Mucosa of gallbladder (tissue), 1 donor: Measurements from ENCODE around the gene SLC25A19. TPM values are rescaled to one million over a fixed set of nuclear protein-coding genes. Genes with fewer than 3 reads are reported as not detected.
A peak's percentile ranks its signal among the peaks of the same experiment; 100 is the strongest.
"Not testable (repeated sequence)": the region's sequence is repeated elsewhere in the genome, so short reads cannot be mapped to it uniquely, and the experiment has no call there.

ENCODE experiments used
- DNase-seq: peaks from one replicate; pipeline ENCODE4 v3.0.0-alpha.2; 2020; ENCODE audit warnings: low spot score
- total RNA-seq: library from RNA; stranded (reverse); gene quantifications from one replicate; pipeline ENCODE4 v1.2.1, GENCODE V29; 2021
- donor health status: DM: no; HTN: no; CAD: no.

Gene SLC25A19
- total RNA-seq, 1 donor from 2014 or later = 17.0 TPM

DNA sequence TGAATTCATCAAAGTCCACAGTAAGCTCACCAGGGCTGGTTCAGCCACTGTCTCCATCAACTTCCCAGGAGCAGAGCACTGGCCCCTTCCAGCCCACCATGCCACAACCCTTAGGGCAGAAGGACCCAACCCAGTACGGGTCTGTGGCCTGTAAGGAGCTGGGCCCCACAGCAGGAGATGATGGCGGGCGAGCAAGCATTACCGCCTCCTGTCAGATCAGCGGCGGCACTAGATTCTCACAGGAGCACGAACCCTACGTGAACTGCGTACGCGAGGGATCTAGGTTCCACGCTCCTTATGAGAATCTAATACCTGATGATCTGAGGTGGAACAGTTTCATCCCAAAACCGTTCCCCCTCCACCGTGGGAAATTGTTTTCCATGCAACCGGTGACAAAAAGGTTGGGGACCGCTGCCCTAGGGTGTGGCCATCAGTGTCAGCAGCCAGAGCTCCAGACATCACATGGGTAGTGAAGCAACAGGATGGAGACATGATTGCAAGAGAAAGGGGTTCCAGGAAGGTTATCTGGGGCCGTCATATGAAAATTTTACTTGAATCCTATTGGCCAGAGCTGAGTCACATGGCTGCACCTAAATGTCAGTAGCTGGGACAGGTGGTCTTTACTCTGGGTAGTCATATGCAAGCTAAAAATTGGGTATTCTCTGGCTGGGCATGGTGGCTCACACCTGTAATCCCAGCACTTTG lies 12.4 kb upstream of the SLC25A19 start:
- no peak for DNase-seq

GRCh38 chr17:75301049-75301448 lies 11.8 kb upstream of the SLC25A19 start:
- DNase-seq = no peak

DNA sequence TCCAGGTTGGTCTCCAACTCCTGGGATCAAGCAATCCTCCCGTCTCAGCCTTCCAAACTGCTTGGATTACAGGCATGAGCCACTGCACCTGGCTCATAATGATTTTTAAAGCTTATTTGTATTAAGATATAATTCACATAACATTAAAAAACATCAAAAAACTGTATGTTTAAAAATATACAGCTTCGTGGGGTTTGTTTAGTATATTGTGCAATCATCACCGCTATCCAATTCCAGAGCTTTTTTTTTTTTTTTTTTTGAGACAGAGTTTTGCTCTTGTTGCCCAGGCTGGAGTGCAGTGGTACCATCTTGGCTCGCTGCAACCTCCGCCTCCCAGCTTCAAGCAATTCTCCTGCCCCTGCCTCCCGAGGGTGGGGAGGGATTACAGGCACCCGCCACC lies 11.0 kb upstream of the SLC25A19 start:
- no peak for DNase-seq

GRCh38 chr17:75295201-75296158 lies 6.2 kb upstream of the SLC25A19 start:
- no peak for DNase-seq

DNA sequence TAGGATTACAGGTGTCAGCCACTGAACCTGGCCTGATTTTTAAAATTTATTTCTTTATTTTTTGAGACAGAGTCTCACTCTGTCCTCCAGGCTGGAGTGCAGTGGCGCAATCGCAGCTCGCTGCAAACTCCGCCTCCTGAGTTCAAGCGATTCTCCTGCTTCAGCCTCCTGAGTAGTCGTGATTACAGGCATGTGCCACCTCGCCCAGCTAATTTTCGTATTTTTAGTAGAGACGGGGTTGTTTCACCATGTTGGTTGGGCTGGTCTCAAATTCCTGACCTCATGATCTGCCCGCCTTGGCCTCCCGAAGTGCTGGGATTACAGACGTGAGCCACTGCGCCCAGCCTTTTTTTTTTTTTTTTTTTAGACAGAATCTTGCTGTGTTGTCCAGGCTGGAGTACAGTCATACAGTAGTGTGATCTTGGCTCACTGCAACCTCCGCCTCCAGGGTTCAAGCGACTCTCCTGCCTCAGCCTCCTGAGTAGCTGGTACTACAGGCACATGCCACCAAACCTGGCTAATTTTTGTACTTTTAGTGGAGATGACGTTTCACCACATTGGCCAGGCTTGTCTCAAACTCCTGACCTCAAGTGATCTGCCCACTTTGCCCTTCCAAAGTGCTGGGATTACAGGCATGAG lies 3.7 kb upstream of the SLC25A19 start:
- DNase-seq = not testable (repeated sequence)

DNA sequence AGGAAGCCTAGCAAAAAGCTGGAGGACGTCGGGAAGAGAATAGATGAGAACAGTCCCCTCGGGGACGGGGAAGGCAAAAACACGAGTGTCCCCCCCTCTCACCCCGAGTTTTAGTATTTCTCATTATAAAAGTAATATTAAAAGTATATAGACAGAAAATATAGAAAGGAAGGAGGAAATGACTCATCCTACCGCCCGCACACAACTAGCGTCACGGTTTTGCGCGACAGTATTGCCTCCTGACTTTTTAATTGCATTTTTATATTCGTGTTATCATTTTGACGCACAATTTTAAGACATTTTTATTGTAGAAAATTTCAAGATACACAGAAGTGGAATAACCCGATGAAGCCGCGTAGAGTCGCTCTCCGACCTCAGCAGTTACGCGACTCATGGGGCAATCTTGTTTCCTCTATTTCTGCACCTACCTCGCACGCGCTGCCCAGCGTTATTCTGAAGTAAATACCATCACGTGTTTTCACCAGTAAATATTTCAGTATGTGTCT lies 652 bp upstream of the SLC25A19 start:
- peak; percentile 64 for DNase-seq

DNA sequence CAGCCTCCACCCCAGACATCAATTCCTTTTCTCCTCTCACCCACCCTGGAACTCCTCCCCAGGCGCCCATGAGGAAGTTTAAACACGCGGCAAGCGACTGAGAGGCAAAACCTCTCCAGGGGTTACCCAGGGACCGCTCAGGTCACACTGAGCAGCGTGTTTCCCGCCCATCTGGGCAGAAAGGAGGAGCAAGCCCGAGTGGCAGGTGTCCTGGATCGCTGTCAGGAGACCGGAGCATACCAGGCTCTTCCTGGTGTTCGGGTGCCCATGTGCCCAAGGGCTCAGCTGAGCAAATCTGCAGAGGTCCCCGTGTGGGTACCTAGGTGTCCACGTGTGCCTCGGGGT lies 491 bp downstream of the SLC25A19 start:
- DNase-seq = no peak

GRCh38 chr17:75288359-75288758 lies 874 bp downstream of the SLC25A19 start:
- no peak for DNase-seq

GRCh38 chr17:75287221-75287620 lies 2.0 kb downstream of the SLC25A19 start:
- DNase-seq = no peak

- no peak for DNase-seq
These were observed 4.1 kb downstream of the SLC25A19 start for GRCh38 chr17:75285123-75285522.

DNA sequence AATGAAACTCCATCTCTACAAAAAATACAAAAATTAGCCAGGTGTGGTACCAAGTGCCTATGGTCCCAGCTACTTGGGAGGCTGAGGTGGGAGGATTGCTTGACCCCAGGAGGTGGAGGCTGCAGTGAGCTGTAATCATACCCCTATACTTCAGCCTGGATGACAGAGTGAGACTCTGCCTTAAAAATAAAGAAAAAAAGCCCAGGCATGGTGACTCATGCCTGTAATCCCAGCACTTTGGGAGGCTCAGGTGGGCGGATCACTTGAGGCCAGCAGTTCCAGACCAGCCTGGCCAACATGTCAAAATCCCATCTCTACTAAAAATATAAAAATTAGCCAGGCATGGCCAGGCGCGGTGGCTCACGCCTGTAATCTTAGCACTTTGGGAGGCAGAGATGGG lies 9.0 kb downstream of the SLC25A19 start:
- DNase-seq = not testable (repeated sequence)

GRCh38 chr17:75277664-75278071 lies 11.6 kb downstream of the SLC25A19 start:
- DNase-seq = no peak

DNA sequence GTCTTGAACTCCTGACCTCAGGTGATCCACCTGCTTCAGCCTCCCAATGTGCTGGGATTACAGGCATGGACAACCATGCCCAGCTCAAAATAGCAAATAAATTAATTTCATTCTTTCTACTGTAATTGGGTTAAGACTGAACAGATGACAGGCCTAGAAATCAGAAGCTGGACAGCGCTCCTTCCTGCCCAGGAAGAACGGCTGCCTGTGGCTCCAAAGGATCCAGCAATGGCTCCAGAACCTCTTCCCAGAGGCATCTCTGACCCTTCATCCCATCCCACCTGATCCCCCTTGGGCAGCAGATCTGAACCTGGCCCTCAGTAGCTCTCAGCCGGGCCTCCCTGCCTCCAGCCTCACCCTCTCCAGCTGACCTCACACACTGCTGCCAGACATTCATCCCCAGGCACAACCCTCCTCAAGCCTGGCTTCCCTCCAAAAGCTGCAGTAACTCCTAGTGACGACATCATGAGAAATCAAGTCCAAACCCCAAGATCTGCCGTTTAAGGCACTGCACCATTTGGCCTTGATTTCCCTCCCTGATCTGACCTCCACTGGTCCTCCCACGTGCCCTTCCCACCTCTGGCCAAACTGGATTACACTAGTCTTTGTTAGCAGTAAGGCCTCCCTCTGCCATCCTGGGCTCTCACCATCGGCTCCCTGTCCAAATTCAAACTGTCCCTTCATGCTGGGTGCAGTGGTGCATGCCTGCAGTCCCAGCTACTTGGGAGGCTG lies 15.1 kb downstream of the SLC25A19 start:
- DNase-seq = no peak

GRCh38 chr17:75272848-75273184 lies 16.4 kb downstream of the SLC25A19 start:
- no peak for DNase-seq

DNA sequence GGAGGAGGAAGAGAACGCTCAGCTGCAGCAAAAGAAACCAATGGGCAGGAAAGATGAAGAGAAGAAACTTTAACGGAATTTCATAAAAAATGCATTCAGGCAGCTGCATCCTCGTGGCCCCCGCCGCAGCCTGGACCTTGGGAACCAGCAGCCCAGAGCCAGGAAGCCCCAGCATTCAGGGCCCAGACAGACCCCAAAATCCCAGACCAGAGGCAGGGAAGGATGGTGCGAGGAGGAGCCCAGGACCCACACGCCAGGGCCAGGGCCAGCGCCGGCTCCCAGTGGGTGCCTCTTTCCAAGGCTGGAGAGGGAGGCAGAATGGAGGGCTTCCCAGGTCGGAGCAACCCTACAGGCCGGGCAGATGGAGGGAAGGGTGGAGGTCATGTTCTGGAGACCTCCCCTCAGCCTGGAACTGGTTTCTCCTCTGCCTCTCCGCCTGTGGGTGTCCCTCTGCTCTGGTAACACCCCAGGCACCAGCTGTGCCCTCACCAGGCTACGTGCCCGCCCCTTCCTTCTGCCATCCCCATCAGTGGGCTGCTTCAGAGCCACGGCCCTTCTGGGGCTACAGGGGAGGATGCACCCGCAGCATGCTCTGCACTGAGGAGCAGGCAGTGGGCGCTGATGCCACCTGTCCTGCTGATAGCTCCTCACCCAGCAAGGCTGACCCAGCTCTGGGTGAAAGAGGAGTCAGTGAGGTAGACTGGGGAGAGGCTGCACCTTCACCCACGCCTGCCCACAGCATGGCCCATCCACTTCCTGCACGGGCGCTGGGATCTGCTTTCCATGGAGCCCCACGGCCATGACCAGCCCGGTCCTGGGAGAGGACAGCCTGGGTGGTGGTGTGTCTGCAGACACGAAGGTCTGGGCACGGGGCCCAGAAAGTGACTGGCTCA lies 17.0 kb downstream of the SLC25A19 start:
- no peak for DNase-seq

GRCh38 chr17:75271233-75271954 lies 17.8 kb downstream of the SLC25A19 start:
- peak; percentile 73 for DNase-seq

DNA sequence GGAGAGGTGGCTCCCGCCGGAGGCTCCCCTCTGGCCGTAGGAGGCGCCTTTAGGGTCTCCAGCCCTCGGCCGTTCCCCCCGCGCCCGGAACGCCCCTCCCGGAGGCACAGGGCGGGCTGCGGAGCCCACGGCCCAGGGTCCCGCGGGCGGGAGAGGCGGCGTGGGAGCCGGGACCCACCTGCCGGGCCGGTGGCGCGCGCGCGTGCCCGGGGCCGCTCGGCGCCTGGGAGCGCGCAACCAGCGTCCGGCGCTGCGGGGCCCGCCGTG lies 18.3 kb downstream of the SLC25A19 start, which contains the start of gene MIF4GD:
Gene MIF4GD, minus strand, starts transcription at position 266 of the 267 bp plus-strand sequence. CDS start 1,036 bp downstream, outside the sequence.
- DNase-seq = no peak

GRCh38 chr17:75270218-75270965 lies 18.8 kb downstream of the SLC25A19 start:
- peak; percentile 42 for DNase-seq

GRCh38 chr17:75269844-75270217 lies 19.4 kb downstream of the SLC25A19 start:
- no peak for DNase-seq
